Gastroesophageal sphincter (tissue), 4 donors: Measurements from ENCODE around the gene FAU. TPM values are rescaled to one million over a fixed set of nuclear protein-coding genes. Genes with fewer than 3 reads are reported as not detected.
"Not testable (repeated sequence)": the region's sequence is repeated elsewhere in the genome, so short reads cannot be mapped to it uniquely, and the experiment has no call there.

Experiments used
- ATAC-seq: fragments of 150-250 bp; one replicate; pipeline ENCODE4 v1.9.1; 2016; ENCODE audit warnings: mild to moderate bottlenecking, moderate library complexity
- H3K27ac ChIP-seq, 4 donors: fragments of 200-600 bp; sonication (generic) in 3 of 4; 1 replicate in 3 of 4; 2 replicates in 1 of 4; pipeline ENCODE4 v1.5.1; 2016 to 2019
- H3K27me3 ChIP-seq: fragments of 200-600 bp; sonication (generic); one replicate; pipeline ENCODE4 v1.5.1; 2019
- H3K36me3 ChIP-seq, 2 donors: fragments of 200-600 bp; sonication (generic); one replicate each; pipeline ENCODE4 v1.5.1; 2019; ENCODE audit warnings: control low read depth in 1 of 2
- H3K4me1 ChIP-seq, 3 donors: fragments of 200-600 bp; sonication (generic); 1 replicate in 2 of 3; 2 replicates in 1 of 3; pipeline ENCODE4 v1.5.1; 2016 to 2019; ENCODE audit warnings: control low read depth in 2 of 3
- H3K4me3 ChIP-seq, 2 donors: fragments of 200-600 bp; sonication (generic); one replicate each; pipeline ENCODE4 v1.5.1; 2019; ENCODE audit warnings: mild to moderate bottlenecking in 1 of 2, moderate library complexity in 1 of 2
- H3K9me3 ChIP-seq, 3 donors: fragments of 200-600 bp; sonication (generic); one replicate each; pipeline ENCODE4 v1.5.1; 2017 to 2019; ENCODE audit warnings: control low read depth in 2 of 3
- CTCF ChIP-seq, 4 experiments: fragments of 200-600 bp in 2 of 4; fragments of 450-650 bp in 2 of 4; sonication (generic) in 1 of 4; IDR thresholded peaks; one replicate each; pipeline ENCODE4 v1.5.1; 2017 to 2019; ENCODE audit warnings: antibody characterized with exemption in 4 of 4, mild to moderate bottlenecking in 2 of 4, moderate library complexity in 2 of 4
- EP300 ChIP-seq: sonication (generic); formaldehyde crosslinking; IDR thresholded peaks from one replicate; pipeline ENCODE4 v1.6.1; 2017; ENCODE audit warnings: antibody characterized with exemption, mild to moderate bottlenecking
- POLR2A ChIP-seq, 2 donors: fragments of 450-650 bp; IDR thresholded peaks; one replicate each; pipeline ENCODE4 v1.6.1; 2017; ENCODE audit warnings: antibody characterized with exemption in 2 of 2, mild to moderate bottlenecking in 2 of 2, moderate library complexity in 1 of 2
- POLR2AphosphoS5 ChIP-seq: sonication (generic); formaldehyde crosslinking; IDR thresholded peaks from one replicate; pipeline ENCODE4 v1.6.1; 2017; ENCODE audit warnings: antibody characterized with exemption
- WGBS, 2 donors: methylation state at CpG; one replicate each; pipeline ENCODE4 v1.1.5; 2018; ENCODE audit warnings: low coverage in 1 of 2; 5-methylcytosine and 5-hydroxymethylcytosine counted together
- total RNA-seq, 4 donors: library from RNA; depleted of rRNA; stranded (reverse); fragments of >200 nt; gene quantifications; one replicate each; pipeline ENCODE4 v1.1.0, GENCODE V29; 2016

The FAU gene
- total RNA-seq, 4 donors from 2014 or later: 464 to 971 (median 566) TPM

GRCh38 chr11:65150509-65151299 lies 28.8 kb upstream of the FAU start:
- no peak for TF ChIP-seq EP300
- TF ChIP-seq CTCF (IDR thresholded peaks at IDR 0.05): no peak
- no peak for TF ChIP-seq POLR2AphosphoS5
- no peak for TF ChIP-seq POLR2A (IDR thresholded peaks at IDR 0.05)
- H3K4me3 ChIP-seq: no peak overlapping the region
- H3K27me3 ChIP-seq: peaks cover 12% of the 10 kb centered on the region
- H3K4me1 ChIP-seq: peaks cover 0 to 7% (median 0%) of the 10 kb centered on the region in 3 donors
- 35 to 41% methylated on average over 6 to 9 of the region's 12 CpGs for WGBS, 2 donors
- no peaks in the 10 kb centered on the region for H3K9me3 ChIP-seq
- no peaks in the 10 kb centered on the region for H3K36me3 ChIP-seq
- H3K27ac ChIP-seq: peak overlapping the region in 3 of 4 donors; percentile 31 to 63 (median 49)
- peak; percentile 84 for ATAC-seq

GRCh38 chr11:65150131-65150508 lies 28.2 kb upstream of the FAU start:
- H3K4me3 ChIP-seq, H3K4me1 ChIP-seq, ATAC-seq, H3K36me3 ChIP-seq, H3K9me3 ChIP-seq: not testable (repeated sequence)
- H3K27ac ChIP-seq: peak overlapping the region in 2 of 4 donors; percentile 49 to 63
- H3K27me3 ChIP-seq: peaks cover 12% of the 10 kb centered on the region
- 65% methylated on average over 10 of the region's 10 CpGs; no CpG with 5 or more reads in 1 of the 2 donors for WGBS, 2 donors

GRCh38 chr11:65148657-65149056 lies 26.7 kb upstream of the FAU start:
- ATAC-seq: no peak
- WGBS, 2 donors: 69% methylated on average over 4 of the region's 5 CpGs; no CpG with 5 or more reads in 1 of the 2 donors
- no peaks in the 10 kb centered on the region for H3K36me3 ChIP-seq
- no peaks in the 10 kb centered on the region for H3K9me3 ChIP-seq
- no peak overlapping the region for H3K4me3 ChIP-seq
- no peak for TF ChIP-seq POLR2A (IDR thresholded peaks at IDR 0.05)
- TF ChIP-seq CTCF (IDR thresholded peaks at IDR 0.05): no peak
- no peak for TF ChIP-seq POLR2AphosphoS5
- no peak for TF ChIP-seq EP300
- H3K4me1 ChIP-seq: peaks cover 0 to 7% (median 0%) of the 10 kb centered on the region in 3 donors
- peaks cover 12% of the 10 kb centered on the region for H3K27me3 ChIP-seq
- no peak overlapping the region for H3K27ac ChIP-seq

GRCh38 chr11:65147352-65148075 lies 25.6 kb upstream of the FAU start:
- Histone ChIP-seq H3K27ac (no peak overlapping the region), H3K4me1 (peaks cover 0 to 7% (median 0%) of the 10 kb centered on the region in 3 donors), H3K4me3 (no peak overlapping the region), H3K27me3 (peaks cover 12% of the 10 kb centered on the region), H3K9me3 (no peaks in the 10 kb centered on the region), H3K36me3 (no peaks in the 10 kb centered on the region)
- ATAC-seq: no peak
- TF ChIP-seq EP300 (no peak), CTCF (IDR thresholded peaks at IDR 0.05) (no peak), POLR2AphosphoS5 (no peak), POLR2A (IDR thresholded peaks at IDR 0.05) (no peak)
- 60 to 64% methylated on average over 2 of the region's 2 CpGs for WGBS, 2 donors

GRCh38 chr11:65141896-65142494 lies 20.1 kb upstream of the FAU start:
- Histone ChIP-seq H3K4me3 (no peak overlapping the region), H3K36me3 (no peaks in the 10 kb centered on the region), H3K4me1 (no peaks in the 10 kb centered on the region), H3K27me3 (peaks cover 10% of the 10 kb centered on the region), H3K27ac (no peak overlapping the region), H3K9me3 (no peaks in the 10 kb centered on the region)
- 78 to 80% methylated on average over 6 to 7 of the region's 7 CpGs for WGBS, 2 donors
- no peak for TF ChIP-seq POLR2AphosphoS5
- TF ChIP-seq CTCF (IDR thresholded peaks at IDR 0.05): no peak
- TF ChIP-seq EP300: no peak
- no peak for TF ChIP-seq POLR2A (IDR thresholded peaks at IDR 0.05)
- no peak for ATAC-seq
